H9 (cell line): ENCODE results near the gene MRLN. TPM values are rescaled to one million over a fixed set of nuclear protein-coding genes. Genes with fewer than 3 reads are reported as not detected.
"Not testable (repeated sequence)": the region's sequence is repeated elsewhere in the genome, so short reads cannot be mapped to it uniquely, and the experiment has no call there.

ENCODE experiments used
- DNase-seq: peaks from one replicate; pipeline ENCODE4 v3.0.0-alpha.2; 2017
- H2AFZ ChIP-seq: one replicate; pipeline ENCODE4 v1.6.1; 2013; ENCODE audit warnings: mild to moderate bottlenecking, low read length, control low read depth, moderate library complexity
- H2AK5ac ChIP-seq: 2 replicates; pipeline ENCODE4 v1.6.1; 2013; ENCODE audit warnings: low read length, control low read depth, mixed read lengths; ENCODE audit not compliant: insufficient read length
- H2BK120ac ChIP-seq: one replicate; pipeline ENCODE4 v1.6.1; 2013; ENCODE audit warnings: low read depth, mild to moderate bottlenecking, low read length, control low read depth, inconsistent platforms; ENCODE audit not compliant: poor library complexity, severe bottlenecking
- H2BK12ac ChIP-seq: 2 replicates; pipeline ENCODE4 v1.6.1; 2013; ENCODE audit warnings: low read length, control low read depth, mixed read lengths, low read depth; ENCODE audit not compliant: insufficient read length
- H2BK15ac ChIP-seq: 2 replicates; pipeline ENCODE4 v1.6.1; 2013; ENCODE audit warnings: low read depth, low read length, control low read depth
- H2BK20ac ChIP-seq: one replicate; pipeline ENCODE4 v1.6.1; 2013; ENCODE audit warnings: low read depth, mild to moderate bottlenecking, low read length, control low read depth, inconsistent platforms; ENCODE audit not compliant: poor library complexity, severe bottlenecking
- H2BK5ac ChIP-seq: 2 replicates; pipeline ENCODE4 v1.6.1; 2013; ENCODE audit warnings: low read length, control low read depth, mixed read lengths; ENCODE audit not compliant: insufficient read length
- H3K14ac ChIP-seq: 2 replicates; pipeline ENCODE4 v1.6.1; 2013; ENCODE audit warnings: low read length, control low read depth; ENCODE audit not compliant: insufficient read depth
- H3K18ac ChIP-seq: 2 replicates; pipeline ENCODE4 v1.6.1; 2013; ENCODE audit warnings: low read depth, mild to moderate bottlenecking, mixed read lengths, low read length, control low read depth; ENCODE audit not compliant: insufficient read length
- H3K23ac ChIP-seq: 2 replicates; pipeline ENCODE4 v1.6.1; 2013; ENCODE audit warnings: low read length, control low read depth, mixed read lengths, low read depth; ENCODE audit not compliant: insufficient read length
- H3K23me2 ChIP-seq: 2 replicates; pipeline ENCODE4 v1.6.1; 2013; ENCODE audit warnings: low read depth, mild to moderate bottlenecking, mixed read lengths, low read length, control low read depth; ENCODE audit not compliant: insufficient read length, poor library complexity, severe bottlenecking
- H3K27ac ChIP-seq: 2 replicates; pipeline ENCODE4 v1.5.1; 2013; ENCODE audit warnings: low read length, control low read depth, mixed read lengths, low read depth; ENCODE audit not compliant: insufficient read length
- H3K27me3 ChIP-seq: 2 replicates; pipeline ENCODE4 v1.6.1; 2013; ENCODE audit warnings: low read length, control low read depth, inconsistent platforms; ENCODE audit not compliant: insufficient read depth
- H3K4ac ChIP-seq: 2 replicates; pipeline ENCODE4 v1.6.1; 2013; ENCODE audit warnings: low read depth, mild to moderate bottlenecking, control low read depth, inconsistent platforms, low read length, moderate library complexity
- H3K4me1 ChIP-seq: 2 replicates; pipeline ENCODE4 v1.6.1; 2013; ENCODE audit warnings: low read length, control low read depth, inconsistent platforms; ENCODE audit not compliant: insufficient read depth
- H3K4me2 ChIP-seq: 2 replicates; pipeline ENCODE4 v1.6.1; 2013; ENCODE audit warnings: low read length, control low read depth, mixed read lengths; ENCODE audit not compliant: insufficient read length, insufficient read depth
- H3K56ac ChIP-seq: 2 replicates; pipeline ENCODE4 v1.6.1; 2013; ENCODE audit warnings: low read depth, mild to moderate bottlenecking, mixed read lengths, low read length, control low read depth; ENCODE audit not compliant: insufficient read length
- H3K79me1 ChIP-seq: 2 replicates; pipeline ENCODE4 v1.6.1; 2013; ENCODE audit warnings: low read depth, mild to moderate bottlenecking, moderate library complexity, low read length, control low read depth, inconsistent platforms; ENCODE audit not compliant: insufficient read depth, poor library complexity, severe bottlenecking
- H3K79me2 ChIP-seq: 2 replicates; pipeline ENCODE4 v1.6.1; 2013; ENCODE audit warnings: low read length, control low read depth, inconsistent platforms; ENCODE audit not compliant: insufficient read depth
- H3K9ac ChIP-seq: 2 replicates; pipeline ENCODE4 v1.6.1; 2013; ENCODE audit warnings: low read length, control low read depth, mixed read lengths; ENCODE audit not compliant: insufficient read length; ENCODE audit errors: extremely low read depth
- H3K9me3 ChIP-seq: one replicate; pipeline ENCODE4 v1.6.1; 2013; ENCODE audit warnings: low read depth, low read length, inconsistent platforms; ENCODE audit not compliant: control insufficient read depth
- H3T11ph ChIP-seq: one replicate; pipeline ENCODE4 v1.6.1; 2013; ENCODE audit warnings: mild to moderate bottlenecking, low read length, control low read depth, inconsistent platforms
- H4K20me1 ChIP-seq: one replicate; pipeline ENCODE4 v1.6.1; 2013; ENCODE audit not compliant: control insufficient read depth, insufficient read length, insufficient read depth
- H4K5ac ChIP-seq: 2 replicates; pipeline ENCODE4 v1.6.1; 2013; ENCODE audit warnings: low read depth, mild to moderate bottlenecking, mixed read lengths, low read length, control low read depth; ENCODE audit not compliant: insufficient read length
- H4K8ac ChIP-seq: replicated peaks from 2 replicates; pipeline ENCODE4 v1.6.1; 2013; ENCODE audit warnings: low read length, control low read depth, mixed read lengths, low read depth; ENCODE audit not compliant: insufficient read length
- H4K91ac ChIP-seq: 2 replicates; pipeline ENCODE4 v1.6.1; 2013; ENCODE audit warnings: low read depth, mild to moderate bottlenecking, moderate library complexity, mixed read lengths, low read length, control low read depth; ENCODE audit not compliant: insufficient read length
- H3K27ac Mint-ChIP-seq, 3 experiments: 2 replicates in 2 of 3; 3 replicates in 1 of 3; pipeline ENCODE4 v1.8.0; 2020 to 2021; ENCODE audit warnings: mixed read lengths in 3 of 3, mild to moderate bottlenecking in 1 of 3, moderate library complexity in 1 of 3
- H3K27me3 Mint-ChIP-seq: 2 replicates; pipeline ENCODE4 v1.8.0; 2021; ENCODE audit warnings: low read depth, mild to moderate bottlenecking, moderate library complexity, mixed read lengths
- H3K36me3 Mint-ChIP-seq, 3 experiments: 2 replicates in 2 of 3; 3 replicates in 1 of 3; pipeline ENCODE4 v1.8.0; 2020 to 2021; ENCODE audit warnings: low read depth in 3 of 3, mixed read lengths in 3 of 3; ENCODE audit not compliant: insufficient read depth in 1 of 3
- H3K4me1 Mint-ChIP-seq, 2 experiments: 2 replicates each; pipeline ENCODE4 v1.8.0; 2020; ENCODE audit warnings: mixed read lengths in 2 of 2
- H3K4me3 Mint-ChIP-seq, 2 experiments: 2 replicates in 1 of 2; 3 replicates in 1 of 2; pipeline ENCODE4 v1.8.0; 2020 to 2021; ENCODE audit warnings: mild to moderate bottlenecking in 2 of 2, mixed read lengths in 2 of 2, moderate library complexity in 1 of 2
- H3K9me3 Mint-ChIP-seq, 2 experiments: 2 replicates in 1 of 2; 3 replicates in 1 of 2; pipeline ENCODE4 v1.8.0; 2020; ENCODE audit warnings: mild to moderate bottlenecking in 2 of 2, mixed read lengths in 2 of 2, moderate library complexity in 1 of 2
- WGBS: extraction: QIAGEN DNeasy Blood & Tissue Kit; methylation state at CpG from one replicate; pipeline ENCODE4 v1.1.7; 2013; ENCODE audit warnings: missing lambda C conversion rate, low lambda C conversion rate, mixed read lengths; ENCODE audit not compliant: insufficient read length; ENCODE audit errors: extremely low coverage; 5-methylcytosine and 5-hydroxymethylcytosine counted together
- total RNA-seq: library from RNA; stranded (reverse); gene quantifications from 2 replicates; pipeline ENCODE4 v1.2.1, GENCODE V29; 2021
- TF ChIP-seq, protein P1 (sequence below): fragments of 200-600 bp; sonication (generic); conservative IDR thresholded peaks from 3 replicates; pipeline ENCODE4 v1.8.0; 2021; ENCODE audit warnings: antibody characterized with exemption, mild to moderate bottlenecking

Gene MRLN
- total RNA-seq, 1 experiment from 2014 or later: not detected

- H3K4ac ChIP-seq: no peak overlapping the region
- no peaks in the 10 kb centered on the region for H3K79me2 ChIP-seq
- H2BK15ac ChIP-seq: no peak overlapping the region
- no peak overlapping the region for H3K27ac Mint-ChIP-seq
- H3K27me3 Mint-ChIP-seq: peaks cover 3% of the 10 kb centered on the region
- H3K14ac ChIP-seq: no peak overlapping the region
- no peak overlapping the region for H3T11ph ChIP-seq
- no peak overlapping the region for H2BK20ac ChIP-seq
- TF ChIP-seq, protein P1, sequence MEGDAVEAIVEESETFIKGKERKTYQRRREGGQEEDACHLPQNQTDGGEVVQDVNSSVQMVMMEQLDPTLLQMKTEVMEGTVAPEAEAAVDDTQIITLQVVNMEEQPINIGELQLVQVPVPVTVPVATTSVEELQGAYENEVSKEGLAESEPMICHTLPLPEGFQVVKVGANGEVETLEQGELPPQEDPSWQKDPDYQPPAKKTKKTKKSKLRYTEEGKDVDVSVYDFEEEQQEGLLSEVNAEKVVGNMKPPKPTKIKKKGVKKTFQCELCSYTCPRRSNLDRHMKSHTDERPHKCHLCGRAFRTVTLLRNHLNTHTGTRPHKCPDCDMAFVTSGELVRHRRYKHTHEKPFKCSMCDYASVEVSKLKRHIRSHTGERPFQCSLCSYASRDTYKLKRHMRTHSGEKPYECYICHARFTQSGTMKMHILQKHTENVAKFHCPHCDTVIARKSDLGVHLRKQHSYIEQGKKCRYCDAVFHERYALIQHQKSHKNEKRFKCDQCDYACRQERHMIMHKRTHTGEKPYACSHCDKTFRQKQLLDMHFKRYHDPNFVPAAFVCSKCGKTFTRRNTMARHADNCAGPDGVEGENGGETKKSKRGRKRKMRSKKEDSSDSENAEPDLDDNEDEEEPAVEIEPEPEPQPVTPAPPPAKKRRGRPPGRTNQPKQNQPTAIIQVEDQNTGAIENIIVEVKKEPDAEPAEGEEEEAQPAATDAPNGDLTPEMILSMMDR: no peak
- no peak overlapping the region for H3K27ac ChIP-seq
- no peak overlapping the region for H3K18ac ChIP-seq
- DNase-seq: no peak
- no peaks in the 10 kb centered on the region for H3K79me1 ChIP-seq
- no peaks in the 10 kb centered on the region for H3K23me2 ChIP-seq
- H3K9ac ChIP-seq: no peak overlapping the region
- no peak overlapping the region for H2BK12ac ChIP-seq
- H4K91ac ChIP-seq: no peak overlapping the region
- no peaks in the 10 kb centered on the region for H3K27me3 ChIP-seq
- H4K20me1 ChIP-seq: no peaks in the 10 kb centered on the region
- H2BK5ac ChIP-seq: no peak overlapping the region
- no peak overlapping the region for H2AK5ac ChIP-seq
- no peaks in the 10 kb centered on the region for H3K9me3 ChIP-seq
- H3K9me3 Mint-ChIP-seq: peaks cover 24 to 26% of the 10 kb centered on the region in 2 experiments
- peaks cover 6 to 20% (median 7%) of the 10 kb centered on the region in 3 experiments for H3K36me3 Mint-ChIP-seq
- H3K4me3 Mint-ChIP-seq: no peak overlapping the region
- no peak overlapping the region for H3K23ac ChIP-seq
- no peaks in the 10 kb centered on the region for H3K4me1 Mint-ChIP-seq
- no peaks in the 10 kb centered on the region for H3K4me1 ChIP-seq
- no peak overlapping the region for H2AFZ ChIP-seq
- H4K5ac ChIP-seq: no peak overlapping the region
- no peak overlapping the region for H3K56ac ChIP-seq
- no peak overlapping the region for H2BK120ac ChIP-seq
- no peak overlapping the region for H3K4me2 ChIP-seq
- no CpG with 5 or more reads among the region's 2 CpGs for WGBS
- H4K8ac ChIP-seq: no peak overlapping the region
Measured at GRCh38 chr10:59745163-59745650, 8.0 kb downstream of the MRLN start.

DNA sequence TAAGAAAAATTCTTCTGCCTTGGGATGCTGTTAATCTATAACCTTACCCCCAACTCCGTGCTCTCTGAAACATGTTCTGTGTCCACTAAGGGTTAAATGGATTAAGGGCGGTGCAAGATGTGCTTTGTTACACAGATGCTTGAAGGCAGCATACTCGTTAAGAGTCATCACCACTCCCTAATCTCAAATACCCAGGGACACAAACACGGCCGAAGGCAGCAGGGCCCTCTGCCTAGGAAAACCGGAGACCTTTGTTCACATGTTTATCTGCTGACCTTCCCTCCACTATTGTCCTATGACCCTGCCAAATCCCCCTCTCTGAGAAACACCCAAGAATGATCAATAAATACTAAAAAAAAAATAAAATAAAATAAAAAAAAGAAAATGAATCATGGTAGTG, 8.5 kb downstream of the MRLN start:
- not testable (repeated sequence) for H3K56ac ChIP-seq, H3K27me3 ChIP-seq, H2AK5ac ChIP-seq, H3K4me2 ChIP-seq, H3K9me3 ChIP-seq, H3K79me2 ChIP-seq, H3K14ac ChIP-seq, H3K27ac ChIP-seq, H4K91ac ChIP-seq, H3K18ac ChIP-seq, H3K23me2 ChIP-seq, H3K4me1 Mint-ChIP-seq, H2BK5ac ChIP-seq, H3K4me3 Mint-ChIP-seq, H3K9ac ChIP-seq, H2BK120ac ChIP-seq, H3K79me1 ChIP-seq, H3K27ac Mint-ChIP-seq, H3K4me1 ChIP-seq, H3T11ph ChIP-seq, H3K4ac ChIP-seq, H4K8ac ChIP-seq, H2BK15ac ChIP-seq, H3K23ac ChIP-seq, H2BK12ac ChIP-seq, H2AFZ ChIP-seq, H4K20me1 ChIP-seq, H4K5ac ChIP-seq, H2BK20ac ChIP-seq, H3K27me3 Mint-ChIP-seq, DNase-seq
- Mint-ChIP-seq H3K36me3 (peaks cover 6 to 20% (median 7%) of the 10 kb centered on the region in 3 experiments), H3K9me3 (peaks cover 24 to 26% of the 10 kb centered on the region in 2 experiments)
- no CpG with 5 or more reads among the region's 6 CpGs for WGBS
